Breast epithelium (tissue), 3 donors: Measurements from ENCODE around the gene MPPED2.

ENCODE experiments used
- POLR2A ChIP-seq: fragments of 450-650 bp; IDR thresholded peaks from one replicate; pipeline ENCODE4 v1.6.1; 2016; ENCODE audit warnings: antibody characterized with exemption, mild to moderate bottlenecking, moderate library complexity
- TF ChIP-seq, protein P1 (sequence below), 3 donors: fragments of 450-650 bp; IDR thresholded peaks; one replicate each; pipeline ENCODE4 v1.5.1; 2016 to 2017; ENCODE audit warnings: antibody characterized with exemption in 3 of 3, mild to moderate bottlenecking in 3 of 3, moderate library complexity in 3 of 3

DNA sequence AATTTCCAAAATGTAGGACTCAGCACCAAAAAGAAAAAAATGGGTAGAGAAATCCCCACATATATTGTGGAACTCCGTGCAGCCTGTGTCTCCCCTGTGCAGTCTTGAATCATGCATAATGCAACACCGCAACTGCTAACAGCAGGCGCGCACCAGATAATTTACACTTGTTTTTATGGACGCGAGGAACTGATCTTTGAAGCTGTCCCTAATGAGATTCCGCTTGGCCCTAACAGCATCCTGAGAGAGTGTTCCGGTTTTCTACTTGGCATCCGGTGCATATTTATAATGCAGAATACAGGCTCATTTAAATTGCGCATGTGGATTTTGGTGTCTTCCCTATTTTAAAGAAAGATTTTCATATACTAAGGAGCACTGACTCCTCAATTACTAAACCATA lies 21.1 kb downstream of the MPPED2 start:
- TF ChIP-seq, protein P1, sequence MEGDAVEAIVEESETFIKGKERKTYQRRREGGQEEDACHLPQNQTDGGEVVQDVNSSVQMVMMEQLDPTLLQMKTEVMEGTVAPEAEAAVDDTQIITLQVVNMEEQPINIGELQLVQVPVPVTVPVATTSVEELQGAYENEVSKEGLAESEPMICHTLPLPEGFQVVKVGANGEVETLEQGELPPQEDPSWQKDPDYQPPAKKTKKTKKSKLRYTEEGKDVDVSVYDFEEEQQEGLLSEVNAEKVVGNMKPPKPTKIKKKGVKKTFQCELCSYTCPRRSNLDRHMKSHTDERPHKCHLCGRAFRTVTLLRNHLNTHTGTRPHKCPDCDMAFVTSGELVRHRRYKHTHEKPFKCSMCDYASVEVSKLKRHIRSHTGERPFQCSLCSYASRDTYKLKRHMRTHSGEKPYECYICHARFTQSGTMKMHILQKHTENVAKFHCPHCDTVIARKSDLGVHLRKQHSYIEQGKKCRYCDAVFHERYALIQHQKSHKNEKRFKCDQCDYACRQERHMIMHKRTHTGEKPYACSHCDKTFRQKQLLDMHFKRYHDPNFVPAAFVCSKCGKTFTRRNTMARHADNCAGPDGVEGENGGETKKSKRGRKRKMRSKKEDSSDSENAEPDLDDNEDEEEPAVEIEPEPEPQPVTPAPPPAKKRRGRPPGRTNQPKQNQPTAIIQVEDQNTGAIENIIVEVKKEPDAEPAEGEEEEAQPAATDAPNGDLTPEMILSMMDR (IDR thresholded peaks at IDR 0.05): no peak
- TF ChIP-seq POLR2A: no peak
